Activated CD4-positive, CD25-positive, alpha-beta regulatory T cell treated with anti-CD3 and anti-CD28 coated beads, Interleukin-2, amount 50 U/mL, for 16 hours (primary cell): ENCODE measurements around the gene TPRKB.
"Not testable (repeated sequence)": the region's sequence is repeated elsewhere in the genome, so short reads cannot be mapped to it uniquely, and the experiment has no call there.

Experiments used
- DNase-seq: peaks from one replicate; pipeline ENCODE4 v3.0.0-alpha.2; 2020; ENCODE audit warnings: low read depth, low spot score

Gene TPRKB

GRCh38 chr2:73739101-73739500, 2.0 kb upstream of the TPRKB start:
- no peak for DNase-seq

DNA sequence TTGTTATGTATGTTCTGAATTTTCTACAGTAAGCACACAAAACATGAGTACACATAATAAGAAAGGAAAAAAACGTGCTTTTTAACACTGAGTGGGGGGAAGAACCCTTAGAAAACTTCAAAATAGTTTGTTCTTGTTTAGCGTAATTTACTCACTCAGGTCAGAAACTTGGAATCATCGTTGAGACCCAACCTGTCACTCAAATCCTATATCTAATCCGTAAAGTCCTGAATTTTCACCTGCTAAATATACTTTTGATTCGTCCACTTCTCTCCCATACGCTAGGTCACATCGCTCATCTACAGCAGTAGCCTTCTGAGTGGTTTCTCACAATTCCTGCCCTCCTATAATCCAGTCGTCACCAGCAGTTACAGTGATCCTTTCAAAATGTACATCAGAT, 767 bp downstream of the TPRKB start:
- DNase-seq, result no peak

DNA sequence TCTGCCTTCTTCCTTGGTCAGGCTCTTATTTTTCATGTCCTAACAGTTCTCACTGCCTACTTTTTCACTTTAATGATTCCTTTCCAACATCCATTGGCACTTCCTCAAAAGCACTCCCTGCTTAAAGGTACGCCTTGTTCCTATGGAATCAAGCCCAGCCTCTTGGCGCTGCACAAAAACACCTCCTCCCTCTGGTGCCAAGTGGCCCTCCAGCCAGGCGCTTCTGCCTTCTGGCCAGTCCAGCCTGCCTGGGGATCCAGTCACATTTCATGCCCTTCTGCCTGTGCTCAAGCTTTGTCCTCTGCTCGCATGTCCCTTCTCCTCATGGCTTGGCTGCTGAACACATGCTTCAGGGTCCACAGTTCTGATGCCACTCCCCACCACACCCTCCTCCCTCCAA, 6.3 kb downstream of the TPRKB start:
- no peak for DNase-seq

- no peak for DNase-seq
These were observed 8.4 kb downstream of the TPRKB start for GRCh38 chr2:73728711-73729110.

- DNase-seq, result no peak
These were observed 9.1 kb downstream of the TPRKB start for GRCh38 chr2:73728043-73728442.

- not testable (repeated sequence) for DNase-seq
These were observed 10.5 kb downstream of the TPRKB start for GRCh38 chr2:73726657-73727056.

DNA sequence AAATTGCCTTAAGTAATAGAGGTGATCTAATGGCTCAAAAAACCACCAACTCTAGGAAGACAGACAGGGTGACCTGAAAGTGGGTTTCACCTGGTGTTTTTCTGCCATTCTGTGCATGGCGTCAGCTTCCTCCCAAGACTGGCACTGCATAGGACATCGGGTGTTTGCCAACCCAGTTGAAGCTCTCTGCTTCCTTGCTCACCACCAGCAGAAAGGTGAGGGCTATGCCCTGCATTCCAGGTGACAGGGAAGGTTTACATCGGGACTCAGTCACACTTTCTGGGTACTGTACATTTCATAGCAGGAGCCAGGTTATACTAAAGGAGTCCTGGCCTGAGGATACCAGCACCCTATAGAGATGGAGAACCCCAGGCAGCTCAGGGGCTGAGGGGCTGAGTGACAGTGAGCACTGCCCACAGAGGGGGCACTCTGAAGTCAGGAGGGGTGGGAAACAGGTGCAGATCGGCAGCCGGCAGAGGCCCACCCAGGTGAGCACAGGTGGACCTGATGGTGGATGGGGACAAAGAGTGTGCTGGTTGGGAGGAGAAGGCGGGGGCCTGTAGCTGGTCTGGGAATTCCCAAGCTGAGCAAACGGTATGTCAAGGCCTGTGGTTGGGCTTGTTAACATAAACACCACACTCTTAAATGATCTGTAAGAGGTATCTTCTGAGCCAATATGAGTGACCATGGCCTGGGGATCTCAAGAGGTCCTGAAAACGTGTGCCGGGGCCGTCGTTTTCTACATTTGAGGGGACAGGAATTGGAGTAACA, 18.1 kb downstream of the TPRKB start:
- DNase-seq, result no peak

- DNase-seq, result no peak
These were observed 18.7 kb downstream of the TPRKB start for GRCh38 chr2:73718421-73718820.

DNA sequence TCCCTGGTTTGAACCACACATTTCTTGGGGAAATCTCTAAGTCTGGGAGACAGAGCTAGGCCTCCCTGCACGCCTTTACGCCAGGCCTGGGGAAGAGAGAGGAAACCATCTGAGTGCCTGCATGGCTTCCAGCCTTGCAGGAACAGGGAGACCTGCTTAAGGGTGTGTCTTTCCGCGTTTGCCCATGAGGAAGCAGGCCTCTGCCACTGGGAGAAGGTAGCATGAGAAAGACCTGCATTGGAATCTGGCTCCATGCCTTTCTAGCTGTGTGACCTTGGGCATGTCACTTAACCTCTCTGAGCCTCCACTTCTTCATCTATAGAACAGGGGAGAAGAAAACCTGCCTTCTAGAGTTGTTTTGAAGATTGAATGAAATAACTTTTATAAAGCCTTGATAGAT, 19.4 kb downstream of the TPRKB start:
- not testable (repeated sequence) for DNase-seq

- DNase-seq, result no peak
These were observed 19.9 kb downstream of the TPRKB start for GRCh38 chr2:73717251-73717606.

DNA sequence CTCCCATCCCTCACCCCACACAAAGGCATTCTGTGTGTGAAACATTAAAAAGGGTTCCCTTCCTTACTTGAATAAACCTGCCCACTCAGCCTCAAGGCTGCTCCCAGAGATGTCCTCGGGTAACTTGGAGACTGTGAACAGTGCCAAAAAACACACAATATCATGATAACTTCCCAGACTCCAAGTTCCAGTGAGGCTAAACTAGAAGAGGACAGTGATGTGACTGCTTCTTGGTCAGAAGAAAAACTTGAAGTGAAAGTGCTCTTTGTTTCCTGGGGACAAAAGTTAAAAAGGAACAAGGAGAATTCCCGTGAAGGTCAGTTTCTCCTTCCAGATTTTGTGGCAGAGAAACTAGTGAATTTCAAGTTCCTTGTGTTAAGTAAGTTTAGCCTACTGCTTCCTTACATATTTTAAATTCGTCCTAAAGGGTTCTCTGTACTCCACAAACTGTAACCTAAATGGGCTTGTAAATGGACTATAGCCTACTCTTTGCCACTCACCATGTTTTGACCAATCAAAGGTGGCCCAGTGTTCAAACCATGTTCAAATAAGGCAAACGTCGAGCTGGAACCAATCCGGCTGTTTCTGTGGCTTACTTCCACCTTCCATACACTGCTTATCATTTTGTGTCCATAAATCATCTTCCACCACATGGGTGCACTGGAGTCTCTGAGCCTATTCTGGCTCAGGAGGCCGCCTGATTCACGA, 20.4 kb downstream of the TPRKB start:
- DNase-seq, result no peak

- DNase-seq, result no peak
These were observed 23.1 kb downstream of the TPRKB start for GRCh38 chr2:73714091-73714490.

- no peak for DNase-seq
These were observed 28.6 kb downstream of the TPRKB start for GRCh38 chr2:73708527-73708926.

DNA sequence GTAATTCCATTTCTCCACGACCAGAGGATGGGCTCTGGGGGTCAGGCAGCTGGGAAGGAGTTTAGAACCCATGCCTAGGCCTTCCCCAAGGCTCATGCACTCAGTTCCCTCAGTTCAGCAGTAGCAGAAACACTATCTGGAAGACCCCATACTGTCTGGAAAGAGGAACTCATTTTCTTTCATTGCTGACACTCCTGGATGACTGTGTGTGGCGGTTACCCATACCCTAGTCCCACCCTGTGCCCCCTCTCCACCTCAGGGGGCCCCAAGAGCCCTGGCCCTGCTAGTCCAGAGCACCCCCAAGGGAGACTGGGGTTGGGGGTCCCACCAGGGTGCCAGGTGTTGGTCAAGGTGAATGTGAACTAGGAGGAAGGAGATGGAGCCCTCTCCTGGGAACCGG, 29.5 kb downstream of the TPRKB start:
- DNase-seq, result no peak

DNA sequence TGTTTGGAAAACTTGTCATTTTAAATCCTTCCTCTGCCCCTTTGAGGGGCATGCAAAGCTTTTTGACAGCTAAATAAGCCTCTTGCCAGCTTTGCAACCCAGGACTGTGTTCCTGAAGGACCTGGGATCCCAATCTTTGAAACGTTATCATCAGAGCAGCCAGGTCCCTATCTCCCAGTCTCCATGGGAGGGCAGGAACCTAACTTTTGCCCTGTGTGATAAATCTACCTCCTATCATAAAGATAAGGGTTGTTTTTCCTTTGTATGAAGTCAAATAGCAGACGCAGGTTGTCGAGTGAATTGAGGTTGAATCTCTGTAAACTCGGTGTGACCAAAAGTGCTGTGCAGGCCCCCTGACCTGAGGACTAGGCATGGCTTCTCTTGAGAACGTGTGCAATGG, 30.1 kb downstream of the TPRKB start:
- no peak for DNase-seq

DNA sequence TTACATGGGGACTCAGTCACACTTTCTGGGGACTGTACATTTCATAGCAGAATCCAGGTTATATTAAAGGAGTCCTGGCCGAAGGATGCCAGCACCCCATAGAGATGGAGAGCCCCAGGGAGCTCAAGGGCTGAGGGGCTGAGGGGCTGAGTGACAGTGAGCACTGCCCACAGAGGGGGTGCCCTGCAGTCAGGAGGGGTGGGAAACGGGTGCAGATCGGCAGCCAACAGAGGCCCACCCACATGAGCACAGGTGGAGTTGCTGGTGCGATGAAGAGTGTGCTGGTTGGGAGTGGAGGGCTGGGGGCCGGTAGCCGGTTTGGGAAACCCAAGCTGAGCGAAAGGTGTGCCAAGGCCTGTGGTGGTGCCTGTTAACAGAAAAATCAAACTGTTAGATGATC, 32.1 kb downstream of the TPRKB start:
- DNase-seq, result no peak

DNA sequence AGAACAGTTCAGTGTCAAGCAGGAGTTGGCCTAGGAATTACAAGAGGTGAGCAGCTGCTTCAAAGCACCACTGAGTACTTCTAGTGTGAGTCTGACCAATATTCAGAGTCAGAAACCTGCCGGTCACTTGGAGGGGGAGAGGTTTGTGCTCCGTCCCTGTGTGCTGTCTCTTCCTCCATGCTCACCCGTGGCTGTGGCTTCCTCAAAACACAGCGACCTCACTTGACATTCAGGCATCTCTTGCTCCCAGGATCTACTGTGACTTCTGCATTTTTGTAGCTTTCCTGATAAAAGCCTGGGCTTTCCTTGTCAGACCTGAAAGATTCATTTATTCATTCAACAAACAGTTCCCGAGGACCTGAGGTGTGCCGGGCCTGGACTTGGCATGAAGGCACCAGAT, 32.9 kb downstream of the TPRKB start:
- DNase-seq, result no peak

DNA sequence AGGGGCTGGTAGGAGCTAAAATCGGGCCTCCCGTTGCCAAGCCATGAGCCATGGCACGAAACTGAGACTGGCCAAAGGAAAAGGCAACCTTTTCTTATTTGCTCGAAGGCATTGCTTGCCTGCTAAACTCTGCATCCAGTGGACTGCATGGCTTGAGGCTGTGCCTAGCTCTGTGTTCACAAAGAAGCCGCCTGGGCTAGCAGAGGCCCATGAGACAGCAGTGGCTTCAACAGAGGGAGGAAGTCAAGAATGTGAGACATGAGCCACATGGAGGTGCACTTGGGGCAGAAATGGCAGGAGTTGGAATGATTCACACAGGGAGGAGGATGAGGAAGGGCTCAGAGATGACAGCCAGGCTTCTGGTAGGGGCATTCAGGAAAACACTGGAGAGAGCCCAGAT, 33.5 kb downstream of the TPRKB start:
- DNase-seq, result no peak

GRCh38 chr2:73702852-73703493, 34.2 kb downstream of the TPRKB start:
- DNase-seq, result not testable (repeated sequence)

DNA sequence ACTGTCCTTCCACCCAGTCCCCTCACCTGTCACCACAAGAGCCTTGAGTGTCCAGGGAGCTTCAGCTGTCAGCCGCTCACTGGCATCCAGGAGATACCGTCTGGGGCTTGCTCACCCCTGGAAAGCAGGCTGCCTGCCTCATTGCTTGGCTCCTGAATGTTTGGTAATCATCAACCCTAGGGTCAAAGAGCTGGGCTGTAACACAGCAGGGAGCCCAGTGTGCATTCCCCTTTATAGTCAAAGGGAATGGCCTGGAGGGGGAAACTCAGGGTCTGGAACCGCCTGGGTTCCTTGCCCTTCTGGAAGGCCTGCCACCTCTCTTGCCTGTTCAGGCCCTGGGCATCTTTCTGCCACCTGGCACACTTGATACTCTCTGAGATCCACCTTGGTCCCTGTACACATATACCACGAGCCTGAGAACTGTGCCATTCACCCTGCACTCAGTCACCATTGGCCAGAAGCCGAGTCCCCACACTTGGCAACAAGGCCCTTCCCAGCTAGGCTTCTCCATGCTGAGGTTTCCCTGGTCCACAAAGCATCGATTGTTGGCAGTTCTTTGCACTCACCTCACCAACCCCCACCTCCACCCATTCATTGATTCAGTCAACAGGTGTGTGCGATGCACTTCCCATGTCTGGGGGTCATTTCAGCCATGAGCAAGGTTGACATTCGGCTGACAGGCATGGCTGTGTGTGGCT, 35.0 kb downstream of the TPRKB start:
- no peak for DNase-seq

DNA sequence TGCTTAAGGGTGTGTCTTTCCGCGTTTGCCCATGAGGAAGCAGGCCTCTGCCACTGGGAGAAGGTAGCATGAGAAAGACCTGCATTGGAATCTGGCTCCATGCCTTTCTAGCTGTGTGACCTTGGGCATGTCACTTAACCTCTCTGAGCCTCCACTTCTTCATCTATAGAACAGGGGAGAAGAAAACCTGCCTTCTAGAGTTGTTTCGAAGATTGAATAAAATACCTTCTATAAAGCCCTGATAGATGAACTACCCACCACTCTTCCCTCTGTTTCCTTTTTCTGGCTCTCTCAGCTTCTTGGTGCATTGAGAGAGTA, 35.7 kb downstream of the TPRKB start:
- not testable (repeated sequence) for DNase-seq

- no peak for DNase-seq
These were observed 36.3 kb downstream of the TPRKB start for GRCh38 chr2:73700661-73701447.
